ENCODE measurements around the gene UBR3. TPM values are rescaled to one million over a fixed set of nuclear protein-coding genes. Genes with fewer than 3 reads are reported as not detected.
"Not testable (repeated sequence)": the region's sequence is repeated elsewhere in the genome, so short reads cannot be mapped to it uniquely, and the experiment has no call there.

UBR3 gene
- total RNA-seq, 3 donors from 2014 or later (not counting 1 experiment from before 2014, with no cell fraction given) = 40.8 to 54.5 (median 41.0) TPM

GRCh38 chr2:169946546-169946945 lies 119.3 kb downstream of the UBR3 start:
- no peak overlapping the region for H3K4me3 ChIP-seq (ENCODE audit: low read length)
- H3K27me3 Mint-ChIP-seq (ENCODE audit: low read depth in 2 of 2) = no peaks in the 10 kb centered on the region
- DNase-seq (no peak), ATAC-seq (no peak)
- H3K9me3 ChIP-seq (ENCODE audit: control insufficient read depth, insufficient read depth, low read length) = no peaks in the 10 kb centered on the region
- H3K4me1 ChIP-seq (ENCODE audit: control insufficient read depth, insufficient read depth, low read length) = no peaks in the 10 kb centered on the region
- peaks cover 35% of the 10 kb centered on the region for H3K36me3 ChIP-seq (ENCODE audit: control insufficient read depth, insufficient read depth, low read length)
- H3K27me3 ChIP-seq (ENCODE audit: control insufficient read depth, insufficient read depth, low read length) = no peaks in the 10 kb centered on the region
- peaks cover 7% of the 10 kb centered on the region for H3K36me3 Mint-ChIP-seq
- no peak overlapping the region for H3K4me3 Mint-ChIP-seq
- H3K27ac Mint-ChIP-seq = no peak overlapping the region
- no peak for TF ChIP-seq CTCF (IDR thresholded peaks at IDR 0.05)
- no peaks in the 10 kb centered on the region for H3K9me3 Mint-ChIP-seq
- H3K27ac ChIP-seq (ENCODE audit: low read length) = no peak overlapping the region
- intact Hi-C loops (cut with micrococcal nuclease) = no loop called here
- no CpG with 5 or more reads among the region's 1 CpG for WGBS (ENCODE audit: insufficient coverage)
- H3K4me1 Mint-ChIP-seq = no peaks in the 10 kb centered on the region

- peaks cover 16% of the 10 kb centered on the region for H3K36me3 ChIP-seq (ENCODE audit: control insufficient read depth, insufficient read depth, low read length)
- DNase-seq = no peak
- no peaks in the 10 kb centered on the region for H3K27me3 ChIP-seq (ENCODE audit: control insufficient read depth, insufficient read depth, low read length)
- Mint-ChIP-seq H3K4me3 (no peak overlapping the region), H3K4me1 (no peaks in the 10 kb centered on the region), H3K36me3 (peaks cover 13% of the 10 kb centered on the region), H3K27ac (no peak overlapping the region), H3K9me3 (peaks cover 0 to 2% of the 10 kb centered on the region in 2 donors), H3K27me3 (ENCODE audit: low read depth in 2 of 2) (no peaks in the 10 kb centered on the region)
- no peaks in the 10 kb centered on the region for H3K4me1 ChIP-seq (ENCODE audit: control insufficient read depth, insufficient read depth, low read length)
- intact Hi-C loops (cut with micrococcal nuclease) = no loop called here
- H3K4me3 ChIP-seq (ENCODE audit: low read length) = no peak overlapping the region
- H3K9me3 ChIP-seq (ENCODE audit: control insufficient read depth, insufficient read depth, low read length) = no peaks in the 10 kb centered on the region
- H3K27ac ChIP-seq (ENCODE audit: low read length) = no peak overlapping the region
- no peak for TF ChIP-seq CTCF (IDR thresholded peaks at IDR 0.05)
- no peak for ATAC-seq
Measured at GRCh38 chr2:169955940-169956339, 128.7 kb downstream of the UBR3 start.

DNA sequence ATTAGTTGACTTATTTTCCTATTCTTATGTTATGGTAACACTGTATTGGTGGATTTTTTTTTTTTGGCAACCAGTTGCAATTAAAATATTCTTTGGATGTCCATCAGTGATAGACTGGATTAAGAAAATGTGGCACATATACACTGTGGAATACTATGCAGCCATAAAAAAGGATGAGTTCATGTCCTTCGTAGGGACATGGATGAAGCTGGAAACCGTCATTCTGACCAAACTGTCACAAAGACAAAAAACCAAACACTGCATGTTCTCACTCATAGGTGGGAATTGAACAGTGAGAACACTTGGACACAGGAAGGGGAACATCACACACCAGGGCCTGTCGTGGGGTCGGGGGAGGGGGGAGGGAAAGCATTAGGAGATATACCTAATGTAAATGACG lies 130.0 kb downstream of the UBR3 start:
- H3K9me3 Mint-ChIP-seq; H3K27ac Mint-ChIP-seq; H3K4me3 ChIP-seq (ENCODE audit: low read length); H3K27me3 Mint-ChIP-seq (ENCODE audit: low read depth in 2 of 2); H3K27me3 ChIP-seq (ENCODE audit: control insufficient read depth, insufficient read depth, low read length); H3K4me1 Mint-ChIP-seq; H3K4me3 Mint-ChIP-seq; ATAC-seq; H3K4me1 ChIP-seq (ENCODE audit: control insufficient read depth, insufficient read depth, low read length); DNase-seq; H3K9me3 ChIP-seq (ENCODE audit: control insufficient read depth, insufficient read depth, low read length); intact Hi-C loops (cut with micrococcal nuclease); H3K27ac ChIP-seq (ENCODE audit: low read length): not testable (repeated sequence)
- 95% methylated on average over 3 of the region's 5 CpGs for WGBS (ENCODE audit: insufficient coverage)
- H3K36me3 ChIP-seq (ENCODE audit: control insufficient read depth, insufficient read depth, low read length) = peaks cover 19% of the 10 kb centered on the region
- H3K36me3 Mint-ChIP-seq = peaks cover 13% of the 10 kb centered on the region

DNA sequence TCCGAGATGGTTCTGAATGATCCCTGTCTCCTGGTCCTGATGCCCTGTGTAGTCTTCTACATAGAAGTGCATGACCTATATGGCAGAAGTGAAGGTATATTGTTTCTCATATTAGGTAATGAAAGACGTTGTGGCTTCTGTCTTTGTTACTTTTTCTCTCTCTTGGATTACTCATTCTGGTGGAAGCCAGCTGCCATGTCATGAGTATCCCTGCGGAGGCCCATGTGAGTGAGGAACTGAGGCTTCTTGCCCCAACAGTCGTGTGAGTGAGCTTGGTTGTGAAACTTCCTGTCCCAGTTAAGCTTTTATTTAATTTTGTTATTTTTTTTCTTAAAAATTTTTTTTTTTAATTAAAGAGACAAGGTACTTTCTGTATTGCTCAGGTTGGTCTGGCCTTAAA lies 134.7 kb downstream of the UBR3 start:
- no peaks in the 10 kb centered on the region for H3K27me3 Mint-ChIP-seq (ENCODE audit: low read depth in 2 of 2)
- H3K27ac Mint-ChIP-seq = no peak overlapping the region
- peaks cover 0 to 2% of the 10 kb centered on the region in 2 donors for H3K9me3 Mint-ChIP-seq
- H3K4me1 ChIP-seq (ENCODE audit: control insufficient read depth, insufficient read depth, low read length) = no peaks in the 10 kb centered on the region
- no peaks in the 10 kb centered on the region for H3K27me3 ChIP-seq (ENCODE audit: control insufficient read depth, insufficient read depth, low read length)
- intact Hi-C loops (cut with micrococcal nuclease) = no loop called here
- H3K36me3 ChIP-seq (ENCODE audit: control insufficient read depth, insufficient read depth, low read length) = peaks cover 19% of the 10 kb centered on the region
- DNase-seq = no peak
- no peak for TF ChIP-seq CTCF (IDR thresholded peaks at IDR 0.05)
- H3K4me3 ChIP-seq (ENCODE audit: low read length) = no peak overlapping the region
- ATAC-seq = no peak
- no peak overlapping the region for H3K4me3 Mint-ChIP-seq
- WGBS (ENCODE audit: insufficient coverage) = 93% methylated on average over 2 of the region's 4 CpGs
- H3K4me1 Mint-ChIP-seq = peaks cover 0 to 8% of the 10 kb centered on the region in 2 donors
- H3K9me3 ChIP-seq (ENCODE audit: control insufficient read depth, insufficient read depth, low read length) = no peaks in the 10 kb centered on the region
- peaks cover 13% of the 10 kb centered on the region for H3K36me3 Mint-ChIP-seq
- no peak overlapping the region for H3K27ac ChIP-seq (ENCODE audit: low read length)

All from natural killer cell (primary cell).